HG03457 (cell line): ENCODE data around the gene ATP5PO.
"Not testable (repeated sequence)": the region's sequence is repeated elsewhere in the genome, so short reads cannot be mapped to it uniquely, and the experiment has no call there.

Source experiments
- ATAC-seq: cut with Tn5 transposase; IDR thresholded peaks from one replicate; pipeline ENCODE4 v1.9.1; 2021; ENCODE audit warnings: moderate number of reproducible peaks; ENCODE audit not compliant: unreplicated experiment

ATP5PO gene

GRCh38 chr21:33940881-33941245 is 25.3 kb upstream of the ATP5PO start:
- ATAC-seq = no peak

GRCh38 chr21:33940164-33940880 is 24.7 kb upstream of the ATP5PO start:
- ATAC-seq = no peak

- no peak for ATAC-seq
These were observed 23.6 kb upstream of the ATP5PO start for GRCh38 chr21:33939226-33939625.

GRCh38 chr21:33938381-33938780 is 22.8 kb upstream of the ATP5PO start:
- no peak for ATAC-seq

- ATAC-seq = no peak
These were observed 22.3 kb upstream of the ATP5PO start for GRCh38 chr21:33937931-33938339.

GRCh38 chr21:33937146-33937545 is 21.5 kb upstream of the ATP5PO start:
- ATAC-seq = no peak

- no peak for ATAC-seq
These were observed 20.9 kb upstream of the ATP5PO start for GRCh38 chr21:33936301-33937038.

- no peak for ATAC-seq
These were observed 17.1 kb upstream of the ATP5PO start for GRCh38 chr21:33932731-33933130.

- no peak for ATAC-seq
These were observed 16.3 kb upstream of the ATP5PO start for GRCh38 chr21:33931799-33932390.

GRCh38 chr21:33931052-33931798 is 15.6 kb upstream of the ATP5PO start:
- not testable (repeated sequence) for ATAC-seq

GRCh38 chr21:33926248-33926647 is 10.6 kb upstream of the ATP5PO start:
- ATAC-seq = not testable (repeated sequence)

- ATAC-seq = no peak
These were observed 9.1 kb upstream of the ATP5PO start for GRCh38 chr21:33924766-33925100.

- peak; percentile 74 for ATAC-seq
These were observed 8.6 kb upstream of the ATP5PO start for GRCh38 chr21:33924079-33924765.

- ATAC-seq = no peak
These were observed 1.8 kb upstream of the ATP5PO start for GRCh38 chr21:33917421-33917820.

- no peak for ATAC-seq
These were observed 580 bp upstream of the ATP5PO start for GRCh38 chr21:33916200-33916567.

GRCh38 chr21:33914188-33914587 is 1.4 kb downstream of the ATP5PO start:
- no peak for ATAC-seq

GRCh38 chr21:33909756-33910155 is 5.8 kb downstream of the ATP5PO start:
- no peak for ATAC-seq

- no peak for ATAC-seq
These were observed 6.8 kb downstream of the ATP5PO start for GRCh38 chr21:33908760-33909159.

- no peak for ATAC-seq
These were observed 11.6 kb downstream of the ATP5PO start for GRCh38 chr21:33904041-33904440.

GRCh38 chr21:33902349-33902748 is 13.3 kb downstream of the ATP5PO start:
- no peak for ATAC-seq
